Loucy (cell line): ENCODE measurements around the gene AGBL1.

Experiments
- EZH2phosphoT487 ChIP-seq: fragments of 200-600 bp; IDR thresholded peaks from 2 replicates; pipeline ENCODE4 v1.6.1; 2018; ENCODE audit warnings: antibody characterized with exemption, mild to moderate bottlenecking, moderate library complexity, borderline replicate concordance
- TF ChIP-seq, protein P1 (sequence below): fragments of 200-600 bp; sonication (generic); conservative IDR thresholded peaks from 2 replicates; pipeline ENCODE4 v1.5.1; 2014; ENCODE audit warnings: mild to moderate bottlenecking, antibody characterized with exemption, low read length

DNA sequence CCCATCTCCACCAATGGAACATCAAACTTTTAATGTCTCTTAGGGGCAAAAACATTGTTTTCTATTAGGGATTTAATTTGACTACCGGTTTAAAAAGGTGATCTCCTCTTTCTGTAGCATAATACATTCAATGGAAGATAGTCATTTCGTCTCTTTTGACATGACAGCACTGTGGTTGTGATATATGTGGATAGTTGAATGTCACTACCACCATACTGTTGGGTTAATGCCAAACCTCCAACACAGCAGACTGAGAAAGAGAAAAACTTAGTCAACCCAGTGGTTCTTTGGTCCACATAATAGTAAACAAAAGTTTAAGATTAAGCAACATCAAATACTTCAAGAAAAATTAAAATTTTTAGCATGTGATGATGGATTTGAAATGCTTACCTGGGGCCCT lies 530.4 kb downstream of the AGBL1 start:
- TF ChIP-seq, protein P1, sequence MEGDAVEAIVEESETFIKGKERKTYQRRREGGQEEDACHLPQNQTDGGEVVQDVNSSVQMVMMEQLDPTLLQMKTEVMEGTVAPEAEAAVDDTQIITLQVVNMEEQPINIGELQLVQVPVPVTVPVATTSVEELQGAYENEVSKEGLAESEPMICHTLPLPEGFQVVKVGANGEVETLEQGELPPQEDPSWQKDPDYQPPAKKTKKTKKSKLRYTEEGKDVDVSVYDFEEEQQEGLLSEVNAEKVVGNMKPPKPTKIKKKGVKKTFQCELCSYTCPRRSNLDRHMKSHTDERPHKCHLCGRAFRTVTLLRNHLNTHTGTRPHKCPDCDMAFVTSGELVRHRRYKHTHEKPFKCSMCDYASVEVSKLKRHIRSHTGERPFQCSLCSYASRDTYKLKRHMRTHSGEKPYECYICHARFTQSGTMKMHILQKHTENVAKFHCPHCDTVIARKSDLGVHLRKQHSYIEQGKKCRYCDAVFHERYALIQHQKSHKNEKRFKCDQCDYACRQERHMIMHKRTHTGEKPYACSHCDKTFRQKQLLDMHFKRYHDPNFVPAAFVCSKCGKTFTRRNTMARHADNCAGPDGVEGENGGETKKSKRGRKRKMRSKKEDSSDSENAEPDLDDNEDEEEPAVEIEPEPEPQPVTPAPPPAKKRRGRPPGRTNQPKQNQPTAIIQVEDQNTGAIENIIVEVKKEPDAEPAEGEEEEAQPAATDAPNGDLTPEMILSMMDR = no peak
- TF ChIP-seq EZH2phosphoT487 = no peak
